IPS-NIHi11 (cell line): ENCODE measurements around the gene IQGAP2.
"Not testable (repeated sequence)": the region's sequence is repeated elsewhere in the genome, so short reads cannot be mapped to it uniquely, and the experiment has no call there.

Experiments
- DNase-seq: peaks from one replicate; pipeline ENCODE4 v3.0.0; 2012; ENCODE audit warnings: mixed read lengths, low spot score

IQGAP2 gene

DNA sequence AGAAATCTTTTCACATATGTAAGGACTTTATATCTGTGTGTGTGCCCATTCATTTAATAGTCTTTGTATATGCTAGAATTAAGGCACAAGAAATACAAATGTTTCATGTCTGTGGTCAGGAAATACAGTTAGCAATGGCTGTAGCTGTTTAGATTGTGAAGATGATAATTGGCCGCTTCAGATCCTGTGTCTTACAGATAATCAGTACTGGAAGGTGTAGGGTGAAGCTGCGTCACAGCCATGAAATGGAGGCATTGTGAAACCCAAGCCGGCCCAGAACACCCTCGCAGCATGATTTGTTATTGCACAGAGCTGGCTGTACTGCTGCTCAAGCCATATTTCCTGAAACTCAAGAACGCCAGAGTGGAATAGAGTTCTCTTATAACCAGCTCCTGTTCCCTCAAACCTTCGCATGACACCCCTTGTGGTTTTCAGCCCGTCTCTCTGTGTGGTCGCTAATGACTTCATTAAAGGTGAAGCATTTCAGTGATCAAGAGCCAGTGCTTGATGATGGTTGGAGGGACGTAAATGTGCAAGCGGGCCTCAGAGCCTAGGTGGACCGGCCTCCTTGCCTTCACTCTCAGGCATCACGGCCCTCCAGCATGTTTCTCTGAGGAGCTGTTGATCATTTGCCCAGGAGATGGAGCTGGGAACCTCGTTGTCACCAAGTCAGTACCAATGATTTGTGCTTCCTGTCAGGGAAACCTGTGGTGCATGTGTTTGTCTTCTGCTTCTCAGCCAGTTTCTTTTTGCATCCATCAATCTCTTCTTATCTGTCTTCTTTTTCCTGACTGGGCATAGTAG is 140.0 kb downstream of the IQGAP2 start:
- no peak for DNase-seq

DNA sequence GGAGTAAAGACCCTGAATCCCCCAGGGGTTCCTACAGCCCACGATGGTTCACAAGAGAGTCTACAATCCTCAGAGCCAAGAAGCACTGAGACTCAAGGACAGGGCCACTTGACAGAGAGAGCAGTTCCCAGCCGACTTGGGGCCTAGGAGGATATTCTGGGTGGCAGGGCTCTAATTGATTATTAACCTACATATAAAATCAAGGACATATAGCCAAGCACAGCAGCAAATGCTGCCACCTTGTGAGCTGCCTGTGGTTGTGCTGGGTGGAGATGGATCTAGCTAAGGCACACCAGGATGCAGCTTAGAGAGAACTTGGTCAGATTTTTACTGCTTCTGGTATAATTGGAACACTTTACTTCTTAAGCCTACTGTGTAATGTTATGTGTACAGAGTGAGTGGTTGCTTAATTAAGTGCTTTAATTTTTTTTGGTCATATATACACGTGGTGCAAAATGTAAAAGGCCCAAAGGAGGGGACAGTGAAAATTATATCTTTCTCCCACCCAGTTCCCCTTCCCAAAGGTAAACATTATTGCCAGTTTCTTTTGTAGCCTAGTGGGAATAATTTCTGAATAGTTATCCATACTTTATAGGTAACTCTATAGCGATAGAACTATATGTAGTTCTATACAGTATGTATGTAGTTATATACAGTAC is 141.3 kb downstream of the IQGAP2 start:
- DNase-seq: peak; percentile 52

DNA sequence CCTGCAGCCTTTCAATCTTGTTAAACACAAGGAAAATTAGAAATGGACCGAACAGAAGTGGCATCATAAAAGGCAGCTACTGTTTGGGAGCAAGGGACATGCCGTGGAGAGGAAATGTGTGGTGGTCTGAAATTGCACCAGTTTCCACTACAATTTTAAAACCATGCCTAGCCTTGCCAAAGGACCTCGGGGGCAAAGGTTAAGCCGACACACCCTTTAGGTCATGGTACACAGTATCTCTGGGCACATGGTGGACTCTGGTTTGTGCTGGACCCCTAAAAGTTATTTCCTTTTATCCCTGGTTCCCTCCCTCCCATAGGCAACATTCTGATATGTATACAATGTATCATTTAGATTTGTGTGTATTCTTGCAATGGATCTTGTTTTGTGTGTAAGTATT is 142.1 kb downstream of the IQGAP2 start:
- no peak for DNase-seq

DNA sequence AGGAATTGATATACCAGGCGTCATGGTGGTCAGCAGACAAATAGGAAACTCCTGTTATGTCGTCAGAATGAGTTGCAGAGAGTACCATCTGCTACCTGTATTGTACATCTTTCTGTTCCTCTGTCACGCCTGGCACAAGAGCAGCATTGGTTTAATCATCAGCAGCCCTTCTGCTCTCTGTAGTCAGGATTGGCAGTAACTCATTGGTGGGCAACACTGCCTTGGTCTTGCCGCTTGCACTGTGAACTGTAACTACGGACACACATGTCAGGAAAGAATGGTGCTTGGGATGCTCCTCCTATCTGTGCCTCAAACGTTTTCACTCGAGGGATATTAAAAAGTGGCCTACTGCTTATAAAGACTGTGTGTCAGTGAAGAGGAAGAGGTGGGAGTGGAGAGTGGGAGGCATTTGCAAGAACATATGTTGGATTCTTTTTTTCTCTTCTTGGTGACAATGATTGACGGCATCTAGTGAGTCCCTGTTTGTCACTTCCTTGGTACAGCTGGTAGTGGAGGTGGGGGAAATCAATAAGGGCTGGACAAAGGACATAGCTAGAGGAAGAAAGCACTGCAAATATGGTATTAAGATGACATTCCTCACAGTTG is 143.5 kb downstream of the IQGAP2 start:
- no peak for DNase-seq

DNA sequence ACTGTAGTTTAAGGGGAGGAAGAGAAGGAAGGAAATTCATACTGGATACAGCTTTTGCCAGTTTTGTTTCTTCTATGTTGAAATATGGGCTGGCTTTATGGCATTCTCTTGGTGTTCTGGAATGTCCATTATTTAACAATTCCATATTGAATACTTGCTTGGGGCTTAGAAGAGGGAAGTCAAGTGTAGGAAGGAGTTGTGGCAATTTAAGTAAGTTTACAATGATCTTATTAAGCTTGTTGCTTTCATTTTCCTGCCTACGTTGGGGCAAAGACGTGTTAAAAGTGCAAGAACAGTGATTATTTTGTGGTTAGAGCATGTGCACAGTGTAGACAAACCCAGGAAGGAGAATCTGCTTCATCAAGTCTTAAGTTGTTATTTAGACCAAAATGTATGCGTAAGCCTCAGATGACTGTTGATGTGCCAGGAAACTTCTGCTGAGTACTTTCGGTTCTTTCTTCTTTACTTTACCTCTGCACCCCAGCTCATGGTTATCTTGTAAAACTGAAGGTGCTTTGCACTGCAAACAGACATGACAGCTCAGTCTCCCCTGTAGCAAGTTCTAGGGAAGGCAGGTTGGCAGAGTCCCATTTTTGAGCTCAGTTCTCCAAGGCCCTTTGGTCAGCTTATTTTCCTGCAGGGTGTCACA is 144.3 kb downstream of the IQGAP2 start:
- no peak for DNase-seq

DNA sequence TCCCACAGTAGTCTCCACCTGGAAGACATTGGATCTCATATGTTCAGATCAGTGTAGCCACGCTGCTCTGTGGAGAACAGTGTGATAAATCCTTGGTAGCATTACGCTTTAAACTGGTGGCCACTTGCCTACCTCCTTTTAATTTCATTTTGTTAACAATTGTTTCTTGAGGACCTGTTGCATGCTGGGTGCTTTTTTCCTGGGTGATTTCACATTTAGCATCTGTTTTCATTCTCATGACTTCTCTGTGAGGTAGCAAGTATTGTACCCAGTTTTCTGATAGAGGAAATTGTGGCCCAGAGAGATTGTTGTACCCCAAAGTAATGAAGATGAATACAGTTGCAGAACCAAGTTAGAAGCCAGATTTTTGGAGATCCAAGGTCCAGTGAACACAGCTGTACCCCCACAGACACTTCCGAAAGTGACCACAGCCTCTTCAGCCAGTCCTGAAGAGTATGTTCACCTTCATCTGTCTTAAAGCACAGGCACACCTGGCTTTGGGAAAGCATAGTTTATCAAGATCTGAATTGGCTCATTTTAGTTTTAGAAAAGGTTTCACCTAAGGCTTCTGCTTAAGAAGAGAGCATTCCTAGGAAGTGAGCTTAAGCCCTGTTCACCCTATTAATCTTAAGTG is 144.9 kb downstream of the IQGAP2 start:
- DNase-seq: no peak

DNA sequence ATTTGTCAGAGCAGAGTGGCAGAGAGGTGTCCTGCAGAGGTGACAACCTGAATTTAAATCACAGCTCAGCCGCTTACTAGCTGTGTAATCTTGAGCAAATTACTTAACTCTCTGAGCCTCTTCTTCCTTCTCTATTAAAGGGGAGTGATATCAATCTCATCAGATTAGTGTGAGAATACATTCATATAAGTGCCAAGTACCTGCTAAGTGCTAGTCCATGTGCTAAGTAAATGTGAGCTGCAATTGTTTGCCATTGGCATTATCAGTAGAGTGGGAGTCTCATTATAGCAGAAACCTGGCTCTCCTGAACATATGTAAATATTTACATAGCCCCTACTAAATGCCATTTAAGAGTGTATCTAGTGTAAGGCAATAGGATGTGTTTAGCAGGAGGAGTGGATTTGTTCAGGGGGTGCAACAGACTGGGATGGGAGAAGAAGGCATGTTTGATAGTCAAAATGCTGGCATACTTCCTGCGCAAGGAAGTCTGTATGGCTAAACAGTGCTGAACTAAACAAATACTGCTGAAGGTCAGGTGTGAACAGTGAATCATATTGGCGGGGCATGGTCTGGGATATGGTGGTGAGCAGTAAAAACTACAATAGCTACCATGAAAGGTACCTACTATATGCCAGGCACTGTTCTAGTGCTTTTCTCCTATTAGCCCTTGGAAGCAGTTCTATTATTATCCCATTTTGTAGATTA is 145.6 kb downstream of the IQGAP2 start:
- no peak for DNase-seq

DNA sequence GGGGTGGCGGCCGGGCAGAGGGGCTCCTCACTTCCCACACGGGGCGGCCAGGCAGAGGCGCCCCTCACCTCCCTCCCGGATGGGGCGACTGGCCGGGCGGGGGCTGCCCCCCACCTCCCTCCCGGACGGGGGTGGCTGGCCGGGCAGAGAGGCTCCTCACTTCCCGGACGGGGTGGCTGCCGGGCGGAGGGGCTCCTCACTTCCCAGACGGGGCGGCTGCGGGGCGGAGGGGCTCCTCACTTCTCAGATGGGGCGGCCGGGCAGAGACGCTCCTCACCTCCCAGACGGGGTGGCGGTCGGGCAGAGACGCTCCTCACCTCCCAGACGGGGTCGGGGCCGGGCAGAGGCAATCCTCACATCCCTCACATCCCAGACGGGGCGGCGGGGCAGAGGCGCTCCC is 147.8 kb downstream of the IQGAP2 start:
- DNase-seq: not testable (repeated sequence)

DNA sequence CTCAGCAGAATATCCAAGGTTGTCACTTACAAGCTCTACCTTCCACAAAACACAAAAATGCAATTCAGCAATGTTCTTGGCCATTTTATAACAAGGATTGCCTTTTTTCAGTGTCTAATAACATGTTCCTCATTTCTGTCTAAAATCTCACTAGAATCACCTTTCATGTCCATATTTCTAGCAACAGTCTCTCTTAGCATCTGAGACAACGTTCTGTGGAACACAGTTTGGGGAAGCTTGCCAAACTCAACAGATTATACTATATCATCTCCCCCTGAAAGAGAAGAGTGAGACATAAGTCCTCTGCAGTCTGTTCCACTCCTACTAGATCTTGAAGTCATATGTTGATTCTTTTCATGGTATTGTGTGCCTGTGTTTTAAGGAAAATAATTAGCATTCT is 149.5 kb downstream of the IQGAP2 start:
- DNase-seq: no peak

DNA sequence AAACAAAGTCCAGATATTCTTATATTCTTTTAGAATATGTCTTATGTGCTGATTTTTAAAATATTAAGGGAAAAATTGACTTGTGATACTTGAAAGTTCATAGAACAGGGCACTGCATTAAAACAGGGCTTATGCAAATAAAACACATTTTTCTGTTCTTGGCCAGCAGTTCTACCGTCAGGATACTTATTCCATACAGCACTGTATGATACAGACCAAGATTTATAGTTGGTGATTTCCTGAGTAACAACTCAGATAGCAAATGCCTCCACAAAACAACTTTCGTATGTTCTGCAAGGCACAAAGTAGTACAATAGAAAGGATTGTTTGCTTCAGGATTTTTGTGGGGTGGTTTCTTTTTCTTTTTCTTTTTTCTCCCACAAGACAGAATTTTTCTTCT is 150.2 kb downstream of the IQGAP2 start:
- no peak for DNase-seq

DNA sequence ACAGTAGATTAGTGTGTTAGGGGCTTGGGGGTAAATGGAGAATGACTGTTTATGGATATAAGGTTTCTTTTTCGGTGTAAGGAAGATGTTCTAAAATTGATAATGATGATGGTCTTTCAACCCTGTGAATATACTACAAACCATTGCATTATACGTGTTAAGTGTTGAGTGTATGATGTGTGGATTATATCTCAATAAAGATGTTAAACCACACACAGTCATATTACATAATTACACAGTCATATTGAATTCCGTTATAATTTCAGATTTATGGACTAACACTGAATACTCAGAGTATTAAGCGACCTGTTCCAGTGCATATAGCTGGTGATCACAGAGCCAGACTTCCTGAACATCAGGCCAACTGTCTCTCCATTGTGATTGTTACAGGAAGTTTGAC is 152.0 kb downstream of the IQGAP2 start:
- no peak for DNase-seq

DNA sequence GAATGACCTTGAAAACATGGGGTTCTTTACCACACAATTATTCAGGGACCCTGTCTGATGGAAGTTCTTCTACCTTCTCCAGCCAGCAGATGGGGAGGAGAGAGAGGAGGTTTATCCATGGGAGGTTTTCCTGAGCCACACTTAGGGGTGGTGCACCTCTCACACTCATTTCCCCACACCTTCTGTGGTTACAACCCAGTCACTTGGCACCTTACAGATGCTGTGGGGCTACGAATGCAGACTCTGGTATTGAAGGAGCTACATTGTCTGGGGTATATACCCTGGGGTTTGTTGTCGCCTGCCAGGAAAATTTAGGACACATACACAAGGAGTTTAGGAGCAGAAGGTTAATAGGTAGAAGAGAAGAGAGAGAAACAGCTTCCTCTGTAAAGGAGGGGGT is 152.6 kb downstream of the IQGAP2 start:
- DNase-seq: no peak

DNA sequence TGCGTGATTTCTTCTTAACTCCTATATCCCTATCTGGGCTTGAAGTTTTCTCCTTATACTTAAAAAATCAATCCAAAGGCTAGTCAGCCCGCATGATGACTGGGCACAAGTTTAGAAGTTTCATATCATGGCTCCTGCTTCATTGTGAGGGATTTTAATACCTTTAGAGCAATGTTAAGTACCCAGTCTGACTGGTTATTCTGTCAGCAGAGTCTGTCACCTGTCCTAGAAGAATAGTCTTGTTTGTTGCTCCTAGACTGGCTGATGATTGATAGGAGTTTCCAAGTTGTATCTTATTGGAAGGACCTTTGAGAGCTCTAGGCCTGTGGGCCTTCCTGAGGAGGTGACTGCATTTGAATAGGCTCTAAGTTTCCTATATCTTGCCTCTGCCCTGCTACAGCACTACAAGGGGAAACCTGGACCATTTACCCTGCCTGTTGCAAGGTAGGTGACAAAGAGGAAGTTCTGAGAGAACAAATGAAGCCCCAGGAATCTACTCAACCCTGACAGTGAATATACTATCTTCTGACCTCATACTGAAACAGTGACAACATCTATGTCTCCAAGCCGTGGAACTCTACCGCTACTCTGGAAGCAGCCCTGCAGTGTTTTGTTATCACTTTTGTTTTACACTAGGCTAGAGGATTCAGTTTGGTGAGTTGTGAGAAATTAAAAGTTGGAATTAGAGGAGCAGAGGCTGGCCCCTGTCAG is 153.6 kb downstream of the IQGAP2 start:
- no peak for DNase-seq

DNA sequence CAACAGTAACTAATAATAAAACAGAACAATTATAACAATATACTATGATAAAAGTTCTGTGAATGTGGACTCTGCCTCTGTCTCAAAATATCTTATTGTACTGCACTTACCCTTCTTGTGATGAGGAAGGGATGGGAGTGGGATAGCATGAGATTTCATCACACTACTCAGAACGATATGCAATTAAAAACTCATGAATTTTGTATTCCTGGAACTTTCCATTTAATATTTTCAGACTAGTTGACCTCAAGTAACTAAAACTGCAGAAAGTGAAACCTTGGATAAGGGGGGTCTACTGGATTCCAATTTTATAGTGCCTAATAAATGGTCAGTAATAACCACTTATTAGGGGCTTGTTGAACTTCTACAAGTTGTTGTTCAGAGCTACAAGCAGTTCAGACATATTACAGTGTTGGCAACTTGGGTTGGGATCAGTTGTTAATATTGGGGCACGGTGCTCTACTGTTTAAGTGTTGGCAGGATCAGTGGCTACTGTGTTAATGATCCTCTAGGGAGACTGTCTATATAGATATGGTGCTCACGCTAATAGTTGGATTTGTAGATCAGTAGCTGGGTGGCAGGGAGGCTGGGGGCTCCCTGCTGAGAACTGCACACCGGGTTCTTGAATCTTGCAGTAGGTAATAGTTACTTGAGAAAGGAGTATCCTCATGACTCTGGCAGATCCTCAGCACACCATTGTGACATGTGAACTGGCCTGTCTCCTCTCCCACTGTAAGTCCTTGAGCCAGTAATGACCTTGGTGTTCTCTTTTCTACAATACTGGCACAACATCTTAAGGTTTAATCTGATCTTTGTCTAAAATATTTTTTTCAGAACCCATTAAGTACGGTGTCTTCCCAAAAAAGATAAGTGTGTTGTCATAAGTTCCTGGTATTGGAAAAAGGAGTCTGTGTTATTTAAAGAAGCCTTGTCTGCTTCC is 158.1 kb downstream of the IQGAP2 start:
- no peak for DNase-seq

DNA sequence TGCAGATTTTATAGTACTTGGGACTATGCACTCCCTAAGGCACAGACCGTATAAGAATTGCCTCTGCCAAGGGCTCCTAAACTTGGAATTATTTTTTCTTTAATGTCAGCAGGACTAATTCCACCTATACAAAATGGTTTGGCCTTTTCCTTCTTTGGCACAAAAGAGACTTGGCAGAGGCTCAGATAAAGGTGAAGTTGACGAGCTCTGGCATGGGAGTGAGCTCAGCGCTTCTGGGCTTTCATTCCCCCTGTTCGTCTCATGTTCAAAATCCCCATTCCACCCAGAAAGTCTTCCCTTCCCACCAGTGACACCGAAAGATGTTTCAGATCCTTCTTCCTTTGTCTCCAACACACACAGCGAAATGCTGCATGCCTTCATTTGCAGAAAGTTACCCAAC is 158.9 kb downstream of the IQGAP2 start:
- DNase-seq: no peak

DNA sequence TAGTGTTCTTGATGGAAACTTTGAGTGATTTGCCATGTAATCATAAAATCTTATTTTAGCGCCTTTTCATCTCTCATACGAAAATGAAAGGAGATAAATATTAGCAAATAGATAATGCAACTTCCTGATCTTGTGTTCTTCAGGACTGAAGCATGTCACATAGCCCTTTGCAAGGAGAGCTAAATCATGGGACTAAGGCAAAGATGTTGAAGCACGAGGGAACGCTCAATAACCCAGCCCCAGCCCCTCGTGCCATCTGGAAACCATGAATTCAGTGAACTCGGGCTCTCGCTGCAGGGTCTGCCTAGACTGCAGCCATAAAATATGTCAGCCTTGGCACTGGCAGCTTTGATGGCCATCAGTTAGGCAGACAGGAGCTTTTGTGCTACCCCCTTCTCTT is 161.9 kb downstream of the IQGAP2 start:
- no peak for DNase-seq

DNA sequence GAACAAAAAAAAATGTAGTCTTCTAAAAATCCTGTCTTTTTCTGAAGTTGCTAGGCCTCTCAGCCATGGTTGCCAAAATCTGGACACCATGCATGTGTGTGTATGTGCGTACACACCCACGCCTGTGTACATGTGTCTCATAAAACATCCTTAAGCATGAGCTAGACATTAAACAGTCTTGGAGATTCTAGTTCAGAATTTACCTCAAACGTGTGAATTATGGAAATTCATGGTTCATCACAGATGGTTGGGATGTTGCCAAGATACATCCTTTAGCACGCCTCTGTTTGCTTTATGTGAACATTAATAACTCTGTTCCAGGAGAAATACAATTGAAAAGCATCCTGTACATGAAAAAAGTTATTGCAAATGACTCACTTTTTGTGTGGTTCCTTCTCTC is 167.1 kb downstream of the IQGAP2 start:
- no peak for DNase-seq

DNA sequence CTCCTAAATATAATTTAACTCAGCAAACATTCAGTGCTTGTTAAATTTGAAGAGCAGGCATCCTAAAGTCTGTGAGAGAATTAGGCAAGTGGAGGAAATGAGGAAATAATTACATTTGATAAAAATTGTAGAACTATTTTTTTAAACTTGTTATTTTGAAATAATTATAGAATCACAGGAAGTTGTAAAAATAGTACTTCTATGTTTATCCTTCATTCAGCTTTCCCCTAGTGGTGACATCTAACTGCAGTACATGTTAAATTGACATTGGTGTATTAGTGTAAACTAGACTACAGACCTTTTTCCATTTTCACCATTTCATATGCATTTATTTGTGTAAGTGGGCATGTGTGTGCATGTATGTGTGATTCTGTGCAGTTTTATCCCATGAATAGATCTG is 168.5 kb downstream of the IQGAP2 start:
- DNase-seq: no peak

DNA sequence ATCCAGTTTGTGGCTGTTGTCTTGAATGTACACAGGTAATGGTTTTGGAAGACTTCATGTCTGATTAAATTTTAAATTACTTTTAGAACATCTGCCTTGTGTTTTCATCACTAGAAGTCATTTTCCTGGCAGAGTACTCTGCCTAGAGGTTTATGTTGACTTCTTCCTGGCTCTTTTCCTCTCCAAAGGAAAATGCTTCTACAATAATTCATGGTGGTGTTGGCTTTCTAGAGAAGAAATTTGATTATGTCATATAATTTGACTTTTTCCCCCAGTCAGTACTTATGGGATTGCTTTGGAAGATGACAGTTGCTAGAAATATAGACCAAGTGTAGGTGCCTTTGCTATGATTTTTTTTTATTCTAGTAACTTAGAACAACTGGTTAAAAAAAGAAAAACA is 173.4 kb downstream of the IQGAP2 start:
- no peak for DNase-seq

DNA sequence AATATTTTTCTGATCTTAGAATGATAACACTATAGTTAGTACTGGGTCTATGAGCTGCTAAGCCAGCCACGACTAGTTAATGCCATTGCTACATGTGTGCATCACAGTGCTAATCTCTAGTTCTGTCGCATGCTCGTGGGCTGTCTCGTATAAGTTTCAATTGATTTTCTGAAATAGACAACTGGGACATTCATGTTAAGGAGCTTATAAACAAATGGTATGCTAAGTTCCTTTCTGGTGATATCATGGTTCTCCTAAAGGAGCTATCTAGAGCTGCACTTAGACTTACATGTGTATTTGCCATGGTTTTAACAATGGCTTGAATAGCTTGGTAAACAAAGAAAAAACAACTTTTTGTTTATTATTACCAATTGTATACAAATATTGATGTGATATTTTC is 173.9 kb downstream of the IQGAP2 start:
- no peak for DNase-seq
